ENCODE data around the gene ANXA7.

DNA sequence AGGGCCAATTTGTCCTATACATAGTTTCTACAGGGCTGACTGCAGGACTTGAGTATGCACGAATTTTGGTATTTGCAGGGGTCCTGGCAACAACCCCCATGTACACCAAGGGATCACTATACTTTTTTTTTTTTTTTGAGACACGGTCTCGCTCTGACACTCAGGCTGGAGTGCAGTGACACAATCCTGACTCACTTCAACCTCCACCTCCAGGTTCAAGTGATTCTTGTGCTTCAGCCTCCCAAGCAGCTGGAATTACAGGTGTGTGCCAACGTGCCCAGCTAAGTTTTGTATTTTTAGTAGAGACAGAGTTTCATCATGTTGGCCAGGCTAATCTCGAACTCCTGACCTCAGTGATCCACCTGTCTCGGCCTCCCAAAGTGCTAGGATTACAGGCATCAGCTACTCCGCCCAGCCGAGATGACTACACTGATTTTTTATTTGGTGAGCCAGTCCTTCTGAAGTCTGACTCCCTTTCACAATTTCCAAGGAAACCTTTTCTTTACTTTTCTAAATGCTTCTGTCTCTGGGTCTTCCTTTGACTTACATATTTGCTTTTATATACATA is 75.0 kb downstream of the ANXA7 start:
- TF ChIP-seq, protein P1, sequence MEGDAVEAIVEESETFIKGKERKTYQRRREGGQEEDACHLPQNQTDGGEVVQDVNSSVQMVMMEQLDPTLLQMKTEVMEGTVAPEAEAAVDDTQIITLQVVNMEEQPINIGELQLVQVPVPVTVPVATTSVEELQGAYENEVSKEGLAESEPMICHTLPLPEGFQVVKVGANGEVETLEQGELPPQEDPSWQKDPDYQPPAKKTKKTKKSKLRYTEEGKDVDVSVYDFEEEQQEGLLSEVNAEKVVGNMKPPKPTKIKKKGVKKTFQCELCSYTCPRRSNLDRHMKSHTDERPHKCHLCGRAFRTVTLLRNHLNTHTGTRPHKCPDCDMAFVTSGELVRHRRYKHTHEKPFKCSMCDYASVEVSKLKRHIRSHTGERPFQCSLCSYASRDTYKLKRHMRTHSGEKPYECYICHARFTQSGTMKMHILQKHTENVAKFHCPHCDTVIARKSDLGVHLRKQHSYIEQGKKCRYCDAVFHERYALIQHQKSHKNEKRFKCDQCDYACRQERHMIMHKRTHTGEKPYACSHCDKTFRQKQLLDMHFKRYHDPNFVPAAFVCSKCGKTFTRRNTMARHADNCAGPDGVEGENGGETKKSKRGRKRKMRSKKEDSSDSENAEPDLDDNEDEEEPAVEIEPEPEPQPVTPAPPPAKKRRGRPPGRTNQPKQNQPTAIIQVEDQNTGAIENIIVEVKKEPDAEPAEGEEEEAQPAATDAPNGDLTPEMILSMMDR (IDR thresholded peaks at IDR 0.05) = no peak
- no peak for TF ChIP-seq POLR2A (IDR thresholded peaks at IDR 0.05)

Data from lower leg skin (tissue), 3 donors.